ENCODE data around the gene PSORS1C2.
"Not testable (repeated sequence)": the region's sequence is repeated elsewhere in the genome, so short reads cannot be mapped to it uniquely, and the experiment has no call there.

GRCh38 chr6:31183859-31184258 lies 45.0 kb upstream of the PSORS1C2 start:
- not testable (repeated sequence) for TF ChIP-seq REST (IDR thresholded peaks at IDR 0.05); CTCF (IDR thresholded peaks at IDR 0.05; ENCODE audit: low read depth, low read length, missing input control); GABPA (IDR thresholded peaks at IDR 0.05 in 1 of 2, conservative IDR thresholded peaks at IDR 0.05 in 1 of 2); RAD21 (IDR thresholded peaks at IDR 0.05); ATF3 (IDR thresholded peaks at IDR 0.05); MAX (IDR thresholded peaks at IDR 0.05); ZBTB33 (IDR thresholded peaks at IDR 0.05); NR2F2 (IDR thresholded peaks at IDR 0.05); TAF1 (conservative IDR thresholded peaks at IDR 0.05); SP1 (IDR thresholded peaks at IDR 0.05)

All from liver (tissue), 3 donors.